C1 segment of cervical spinal cord (tissue), 14 donors: ENCODE measurements around the gene ZP2.
A peak's percentile ranks its signal among the peaks of the same experiment; 100 is the strongest.
"Not testable (repeated sequence)": the region's sequence is repeated elsewhere in the genome, so short reads cannot be mapped to it uniquely, and the experiment has no call there.

Experiments
- DNase-seq, 14 donors: peaks; one replicate each; lab custom pipeline; 2025; lab: John Stamatoyannopoulos, UW

The ZP2 gene

GRCh38 chr16:21211486-21211885 lies at the start of gene ZP2:
Gene ZP2, minus strand, starts transcription at chr16:21211574. Its CDS starts 27 bp downstream, at chr16:21211547.
- DNase-seq, result peak in 2 of 14 donors; percentile 24 to 87

GRCh38 chr16:21257284-21257683 lies 45.9 kb upstream of the ZP2 start:
- DNase-seq, result no peak

- DNase-seq, result no peak
Measured at GRCh38 chr16:21256636-21257035, 45.3 kb upstream of the ZP2 start.

- DNase-seq, result no peak
Measured at GRCh38 chr16:21253470-21253869, 42.1 kb upstream of the ZP2 start.

- no peak for DNase-seq
Measured at GRCh38 chr16:21250072-21250923, 38.9 kb upstream of the ZP2 start.

GRCh38 chr16:21248179-21248578 lies 36.8 kb upstream of the ZP2 start:
- DNase-seq, result not testable (repeated sequence)

- DNase-seq, result peak in 1 of 14 donors; percentile 77
Measured at GRCh38 chr16:21244518-21245215, 33.3 kb upstream of the ZP2 start.

GRCh38 chr16:21242756-21243155 lies 31.4 kb upstream of the ZP2 start:
- DNase-seq, result no peak

GRCh38 chr16:21239646-21240045 lies 28.3 kb upstream of the ZP2 start:
- DNase-seq, result no peak

- DNase-seq, result no peak
Measured at GRCh38 chr16:21236831-21237230, 25.5 kb upstream of the ZP2 start.

GRCh38 chr16:21235199-21235585 lies 23.8 kb upstream of the ZP2 start:
- no peak for DNase-seq

- no peak for DNase-seq
Measured at GRCh38 chr16:21233521-21234150, 22.3 kb upstream of the ZP2 start, which contains the start of gene ANKS4B. Gene ANKS4B, plus strand, starts transcription at chr16:21233699. Its CDS starts 39 bp downstream, at chr16:21233738.

GRCh38 chr16:21233045-21233520 lies 21.7 kb upstream of the ZP2 start:
- DNase-seq, result no peak

GRCh38 chr16:21228361-21228872 lies 17.0 kb upstream of the ZP2 start:
- DNase-seq, result no peak

GRCh38 chr16:21227866-21228265 lies 16.5 kb upstream of the ZP2 start:
- no peak for DNase-seq

- peak in 1 of 14 donors; percentile 86 for DNase-seq
Measured at GRCh38 chr16:21226749-21227148, 15.4 kb upstream of the ZP2 start.

- no peak for DNase-seq
Measured at GRCh38 chr16:21224800-21225199, 13.4 kb upstream of the ZP2 start.

GRCh38 chr16:21223787-21224186 lies 12.4 kb upstream of the ZP2 start:
- DNase-seq, result no peak

GRCh38 chr16:21222495-21223337 lies 11.3 kb upstream of the ZP2 start:
- no peak for DNase-seq

GRCh38 chr16:21219551-21219950 lies 8.2 kb upstream of the ZP2 start:
- no peak for DNase-seq

GRCh38 chr16:21218153-21218552 lies 6.8 kb upstream of the ZP2 start:
- no peak for DNase-seq
